Left colon (tissue), 2 donors: ENCODE data around the gene CXorf58. TPM values are rescaled to one million over a fixed set of nuclear protein-coding genes. Genes with fewer than 3 reads are reported as not detected.

Experiments
- ATAC-seq: fragments of 200-7000 bp; cut with Tn5 transposase; one replicate; pipeline ENCODE4 v1.9.1; 2020; ENCODE audit warnings: mild to moderate bottlenecking, moderate library complexity
- DNase-seq, 2 donors: peaks; one replicate each; pipeline ENCODE4 v3.0.0-alpha.2; 2020
- intact Hi-C, 2 donors: fragments of 100-400 bp; cut with DNase I in 1 of 2; cut with micrococcal nuclease in 1 of 2; formaldehyde crosslinking; loops; one replicate each; pipeline versions ENCODE4 v1.11.2 to v1.14.0; 2022; cut with DNase I, micrococcal nuclease
- total RNA-seq, 2 donors: library from RNA; stranded (reverse); fragmentation: NEBNext Ultra II Directional; extraction: Animal tissue kit (Norgen Biotek cat#: 25700); gene quantifications; one replicate each; pipeline ENCODE4 v1.2.1, GENCODE V29; 2021
- donor health status: DM: no; HTN: no; CAD: no.
- donor health status: DM: yes; HTN: yes; CAD: no.

Gene CXorf58
- total RNA-seq, 2 donors from 2014 or later: not detected

DNA sequence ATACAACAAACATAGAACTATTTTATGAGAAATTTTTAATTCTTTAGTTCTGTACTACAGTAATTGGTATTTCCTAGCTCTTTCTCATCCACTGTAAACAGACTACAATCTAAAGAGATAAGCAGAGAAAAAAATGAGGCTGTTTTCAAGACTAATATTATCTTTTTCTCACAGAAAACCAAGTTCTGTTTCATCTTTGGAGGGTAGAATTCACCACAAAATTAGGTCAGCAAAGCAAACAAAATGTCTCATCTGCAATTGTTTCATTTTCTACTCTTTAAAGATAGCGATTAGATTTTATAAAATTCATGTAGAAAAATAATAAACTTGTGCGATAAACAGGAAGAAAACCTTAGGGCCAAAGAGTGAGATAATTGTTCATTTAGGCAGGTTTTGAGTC lies 10.8 kb upstream of the CXorf58 start:
- no peak for DNase-seq
- intact Hi-C loops: no loop called here
- no peak for ATAC-seq

DNA sequence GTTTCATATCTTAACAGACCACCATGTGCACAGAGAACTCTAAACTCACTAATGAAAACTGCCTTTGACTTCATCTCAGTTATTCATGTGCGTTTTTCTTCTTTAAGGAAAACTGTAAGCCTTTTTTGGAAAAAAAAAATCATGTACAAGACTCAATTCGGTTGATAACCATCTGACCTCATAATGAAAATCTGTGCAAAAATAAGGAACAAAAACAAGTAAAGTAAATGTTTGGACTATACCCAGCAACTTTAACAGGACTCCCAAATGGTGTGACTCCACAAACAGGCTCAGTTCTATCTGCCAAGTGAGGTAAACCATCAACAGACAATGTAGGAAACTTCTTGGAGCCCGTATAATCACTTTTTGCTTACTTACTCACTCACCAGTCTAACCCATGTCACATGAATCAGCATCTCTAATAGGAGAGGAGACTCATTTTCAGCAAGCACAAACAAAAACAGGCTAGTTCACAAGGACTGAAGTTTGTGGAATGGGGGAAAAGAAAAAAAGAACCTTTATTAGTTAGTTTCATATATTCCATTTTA lies 9.3 kb upstream of the CXorf58 start:
- intact Hi-C loops: no loop called here
- DNase-seq (no peak), ATAC-seq (no peak)

- ATAC-seq (no peak), DNase-seq (no peak)
- intact Hi-C loops: loop anchor here (5.0 to 10.0 kb wide), 3 partner anchors 118 to 206 kb away; partner anchors contain the start of gene SAT1 (in 1 of the 2)
Measured at GRCh38 chrX:23900220-23900797, 7.5 kb upstream of the CXorf58 start.

DNA sequence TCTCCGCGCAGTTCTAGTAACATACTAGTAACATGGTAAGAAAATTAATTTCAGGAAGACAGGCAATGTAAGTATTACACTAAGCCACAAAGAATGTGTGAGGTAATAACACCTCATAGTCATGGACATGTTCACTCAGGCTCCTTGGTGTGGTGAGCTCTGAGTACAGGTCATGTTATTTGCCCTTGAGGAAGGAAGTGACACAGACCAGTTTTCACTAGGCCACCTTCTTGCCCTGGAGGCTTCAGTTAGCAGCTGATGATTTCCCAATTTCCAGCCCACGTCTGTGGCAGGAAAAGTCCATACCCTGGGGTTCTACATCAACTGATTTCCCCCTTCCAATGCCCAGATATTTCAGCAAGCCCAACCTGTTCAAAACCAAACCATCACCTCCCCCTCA lies 6.7 kb upstream of the CXorf58 start:
- peak; percentile 40 for ATAC-seq
- intact Hi-C loops: loop anchor here (5.0 to 10.0 kb wide), 3 partner anchors 119 to 206 kb away; partner anchors contain the start of gene SAT1 (in 1 of the 2)
- no peak for DNase-seq

GRCh38 chrX:23901805-23902204 lies 6.0 kb upstream of the CXorf58 start:
- ATAC-seq (peak; percentile 91), DNase-seq (peak; percentile 57 to 65)
- intact Hi-C loops: loop anchor here (5.0 to 10.0 kb wide), 3 partner anchors 120 to 207 kb away; partner anchors contain the start of gene SAT1 (in 1 of the 2)

GRCh38 chrX:23902419-23902818 lies 5.4 kb upstream of the CXorf58 start:
- intact Hi-C loops: loop anchor here (5.0 to 10.0 kb wide), 3 partner anchors 120 to 208 kb away; partner anchors contain the start of gene SAT1 (in 1 of the 2)
- ATAC-seq (peak; percentile 80), DNase-seq (no peak)

DNA sequence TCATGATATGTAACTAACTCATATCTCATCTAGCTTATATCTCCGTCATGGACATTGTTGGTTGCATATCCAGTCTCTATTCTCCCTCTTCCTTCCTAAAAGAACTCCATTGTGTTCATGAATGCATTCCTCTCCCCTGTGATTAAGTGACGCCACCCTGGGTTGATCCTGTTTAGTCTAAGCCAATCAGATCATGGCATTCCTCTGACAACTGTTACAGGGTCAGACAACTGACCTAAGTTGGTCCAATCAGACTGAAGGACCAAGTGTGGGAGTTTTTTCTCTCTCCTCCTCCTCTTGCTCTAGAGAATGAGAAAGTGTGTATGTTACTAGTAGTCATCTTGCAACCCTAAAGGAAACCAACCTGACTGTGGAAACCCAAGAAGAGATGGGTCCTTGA lies 3.7 kb upstream of the CXorf58 start:
- no peak for ATAC-seq

GRCh38 chrX:23907111-23907497 lies 702 bp upstream of the CXorf58 start:
- DNase-seq: no peak
- ATAC-seq: no peak
- intact Hi-C loops: loop anchor here (5.0 to 10.0 kb wide), 3 partner anchors 152 to 212 kb away; no protein-coding TSS in a partner anchor

More for the DNA sequence above, 3.7 kb upstream of the CXorf58 start:
- intact Hi-C loops: loop anchor here (5.0 to 10.0 kb wide), 3 partner anchors 122 to 209 kb away; partner anchors contain the start of gene SAT1 (in 1 of the 2)
- no peak for DNase-seq

GRCh38 chrX:23908219-23909004 lies 606 bp downstream of the CXorf58 start:
- ATAC-seq (no peak), DNase-seq (no peak)
- intact Hi-C loops: loop anchor here (5.0 to 10.0 kb wide), 3 partner anchors 154 to 214 kb away; no protein-coding TSS in a partner anchor

- no peak for ATAC-seq
- intact Hi-C loops: no loop called here
- DNase-seq: no peak
Measured at GRCh38 chrX:23911126-23911835, 3.5 kb downstream of the CXorf58 start.

DNA sequence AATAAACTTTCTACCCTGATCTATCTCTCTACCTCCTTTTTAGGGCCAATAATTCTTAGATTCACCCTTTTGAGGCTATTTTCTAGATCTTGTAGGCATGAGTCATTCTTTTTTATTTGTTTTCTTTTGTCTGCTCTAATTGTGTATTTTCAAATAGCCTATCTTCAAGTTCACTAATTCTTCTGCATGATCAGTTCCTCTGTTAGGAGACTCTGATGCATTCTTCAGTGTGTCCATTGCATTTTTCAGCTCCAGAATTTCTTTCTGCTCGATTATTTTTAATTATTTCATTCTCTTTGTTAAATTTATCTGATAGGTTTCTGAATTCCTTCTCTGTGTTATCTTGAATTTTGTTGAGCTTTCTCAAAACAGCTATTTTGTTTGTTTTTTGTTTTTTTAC lies 11.3 kb downstream of the CXorf58 start:
- no peak for DNase-seq
- ATAC-seq: no peak
- intact Hi-C loops: no loop called here

- ATAC-seq: no peak
- no peak for DNase-seq
- intact Hi-C loops: no loop called here
Measured at GRCh38 chrX:23919706-23920320, 12.0 kb downstream of the CXorf58 start.

DNA sequence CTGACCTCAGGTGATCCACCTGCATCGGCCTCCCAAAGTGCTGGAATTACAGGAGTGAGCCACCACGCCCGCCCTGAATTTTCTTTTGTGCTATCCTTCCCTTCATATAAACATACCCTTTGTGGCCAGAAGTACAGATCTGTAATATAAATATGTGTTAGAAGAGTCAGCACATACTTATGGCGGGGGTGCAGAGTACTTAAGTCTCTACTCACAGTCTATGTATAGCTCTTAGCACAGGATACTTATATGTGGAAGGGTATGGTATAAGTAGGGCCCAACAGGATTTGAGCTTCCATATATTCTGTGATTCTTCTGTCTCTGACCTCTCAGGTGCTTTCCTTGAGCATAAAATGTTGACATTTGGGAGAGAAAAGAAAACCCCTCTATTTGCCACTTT lies 18.2 kb downstream of the CXorf58 start:
- intact Hi-C loops: no loop called here
- DNase-seq (no peak), ATAC-seq (no peak)

- intact Hi-C loops: no loop called here
- DNase-seq (no peak), ATAC-seq (peak; percentile 80)
Measured at GRCh38 chrX:23930894-23931604, 23.2 kb downstream of the CXorf58 start.

DNA sequence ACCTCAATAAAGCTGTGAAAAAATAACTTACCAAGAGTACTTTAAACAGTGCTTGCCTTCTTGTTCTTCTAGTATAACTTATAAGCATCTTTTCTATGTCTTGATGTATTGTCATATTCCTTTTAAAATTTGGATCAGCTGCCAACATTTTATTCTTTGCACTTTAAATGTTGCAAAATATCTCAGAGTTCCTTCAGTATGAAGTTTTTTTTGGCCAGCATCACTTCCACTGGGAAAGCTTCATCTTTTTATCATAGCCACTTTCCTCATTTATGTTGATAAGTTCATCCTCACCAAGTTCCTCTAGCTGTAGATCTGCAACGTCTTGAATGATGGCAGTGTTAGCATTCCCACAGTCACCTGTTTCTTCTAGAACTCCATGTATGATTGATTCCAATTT lies 24.2 kb downstream of the CXorf58 start:
- no peak for ATAC-seq
- intact Hi-C loops: no loop called here
- no peak for DNase-seq

DNA sequence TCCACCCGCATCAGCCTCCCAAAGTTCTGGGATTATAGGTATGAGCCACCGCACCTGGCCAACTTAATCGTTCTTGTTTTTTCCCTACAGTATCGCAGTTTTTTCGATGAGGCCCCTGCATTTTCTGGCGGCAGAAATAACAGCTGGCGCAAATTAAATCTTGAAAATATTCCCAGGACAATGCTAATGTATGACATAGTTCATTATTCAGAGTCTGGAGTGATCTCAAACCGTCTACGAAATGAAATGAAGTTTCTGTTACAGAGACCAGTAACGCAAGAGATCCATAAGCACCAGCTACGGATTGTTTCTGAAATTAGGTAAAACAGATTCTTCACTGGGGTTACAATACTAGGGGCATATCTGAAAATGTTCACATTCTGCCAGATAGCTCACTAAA lies 27.3 kb downstream of the CXorf58 start:
- intact Hi-C loops: no loop called here
- no peak for ATAC-seq
- no peak for DNase-seq

DNA sequence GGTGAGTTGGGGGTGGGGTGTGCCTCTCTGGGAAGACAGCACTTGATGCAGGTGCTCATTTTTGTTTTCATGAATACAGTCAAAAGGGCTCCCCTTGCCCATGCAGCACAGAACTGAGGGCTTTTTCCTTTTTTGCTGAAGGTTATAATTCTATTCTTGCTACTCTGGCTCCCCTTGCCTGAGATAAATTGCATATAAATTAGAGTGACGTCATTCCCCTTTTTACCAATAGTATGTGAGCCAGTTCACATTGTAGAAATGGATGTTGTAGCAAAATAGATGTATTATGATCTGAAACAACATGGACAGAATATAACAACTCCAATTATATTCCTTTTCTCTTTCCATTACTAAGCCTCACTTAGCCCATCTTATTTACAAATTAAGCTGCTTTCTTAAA lies 28.4 kb downstream of the CXorf58 start:
- intact Hi-C loops: no loop called here
- DNase-seq: no peak
- ATAC-seq: no peak

GRCh38 chrX:23937100-23937499 lies 29.3 kb downstream of the CXorf58 start:
- ATAC-seq: no peak
- no peak for DNase-seq
- intact Hi-C loops: no loop called here
